IMR-90 (cell line): ENCODE measurements around the gene KRTAP10-3.

Source experiments
- CHD1 ChIP-seq: IDR thresholded peaks from 2 replicates; pipeline ENCODE4 v1.6.1; 2012; ENCODE audit warnings: low read depth, low read length, improper control_type of control experiment
- FOS ChIP-seq: fragments of 150-350 bp; IDR thresholded peaks from 2 replicates; pipeline ENCODE4 v1.6.1; 2016; ENCODE audit warnings: low read depth, low read length
- MAFK ChIP-seq: IDR thresholded peaks from 2 replicates; pipeline ENCODE4 v1.6.1; 2012; ENCODE audit warnings: low read depth, low read length, improper control_type of control experiment
- MAZ ChIP-seq: IDR thresholded peaks from 2 replicates; pipeline ENCODE4 v1.6.1; 2012; ENCODE audit warnings: low read depth, mild to moderate bottlenecking, low read length, improper control_type of control experiment, moderate library complexity, borderline replicate concordance
- MXI1 ChIP-seq: IDR thresholded peaks from 2 replicates; pipeline ENCODE4 v1.6.1; 2012; ENCODE audit warnings: low read depth, mild to moderate bottlenecking, low read length, moderate library complexity, borderline replicate concordance
- POLR2A ChIP-seq: IDR thresholded peaks from 2 replicates; pipeline ENCODE4 v1.6.1; 2012; ENCODE audit warnings: mild to moderate bottlenecking, low read depth, low read length
- RAD21 ChIP-seq: IDR thresholded peaks from 2 replicates; pipeline ENCODE4 v1.6.1; 2012; ENCODE audit warnings: low read length, improper control_type of control experiment
- RFX5 ChIP-seq: IDR thresholded peaks from 2 replicates; pipeline ENCODE4 v1.8.0; 2012; ENCODE audit warnings: low read depth, mild to moderate bottlenecking, low read length, moderate library complexity
- SMC3 ChIP-seq: fragments of 150-350 bp; IDR thresholded peaks from 2 replicates; pipeline ENCODE4 v1.6.1; 2016; ENCODE audit warnings: low read depth, mild to moderate bottlenecking, antibody characterized with exemption, low read length, moderate library complexity
- USF2 ChIP-seq: fragments of 150-350 bp; IDR thresholded peaks from 2 replicates; pipeline ENCODE4 v1.6.1; 2017; ENCODE audit warnings: mild to moderate bottlenecking, antibody characterized with exemption, low read length, low read depth
- TF ChIP-seq, protein P1 (sequence below): conservative IDR thresholded peaks from 2 replicates; pipeline ENCODE4 v1.5.1; 2012; ENCODE audit warnings: mild to moderate bottlenecking, low read depth, low read length, improper control_type of control experiment

- TF ChIP-seq, protein P1, sequence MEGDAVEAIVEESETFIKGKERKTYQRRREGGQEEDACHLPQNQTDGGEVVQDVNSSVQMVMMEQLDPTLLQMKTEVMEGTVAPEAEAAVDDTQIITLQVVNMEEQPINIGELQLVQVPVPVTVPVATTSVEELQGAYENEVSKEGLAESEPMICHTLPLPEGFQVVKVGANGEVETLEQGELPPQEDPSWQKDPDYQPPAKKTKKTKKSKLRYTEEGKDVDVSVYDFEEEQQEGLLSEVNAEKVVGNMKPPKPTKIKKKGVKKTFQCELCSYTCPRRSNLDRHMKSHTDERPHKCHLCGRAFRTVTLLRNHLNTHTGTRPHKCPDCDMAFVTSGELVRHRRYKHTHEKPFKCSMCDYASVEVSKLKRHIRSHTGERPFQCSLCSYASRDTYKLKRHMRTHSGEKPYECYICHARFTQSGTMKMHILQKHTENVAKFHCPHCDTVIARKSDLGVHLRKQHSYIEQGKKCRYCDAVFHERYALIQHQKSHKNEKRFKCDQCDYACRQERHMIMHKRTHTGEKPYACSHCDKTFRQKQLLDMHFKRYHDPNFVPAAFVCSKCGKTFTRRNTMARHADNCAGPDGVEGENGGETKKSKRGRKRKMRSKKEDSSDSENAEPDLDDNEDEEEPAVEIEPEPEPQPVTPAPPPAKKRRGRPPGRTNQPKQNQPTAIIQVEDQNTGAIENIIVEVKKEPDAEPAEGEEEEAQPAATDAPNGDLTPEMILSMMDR, result no peak
- no peak for TF ChIP-seq FOS
- TF ChIP-seq POLR2A, result no peak
- TF ChIP-seq CHD1, result no peak
- no peak for TF ChIP-seq SMC3
- no peak for TF ChIP-seq USF2
- TF ChIP-seq RAD21, result no peak
- TF ChIP-seq RFX5, result no peak
- no peak for TF ChIP-seq MXI1
- no peak for TF ChIP-seq MAZ
- TF ChIP-seq MAFK, result no peak
Measured at GRCh38 chr21:44582055-44582454, 23.5 kb upstream of the KRTAP10-3 start.
